OCI-LY3 (cell line): ENCODE results near the gene SLC16A8.

Experiments used
- H2AFZ ChIP-seq: fragments of 200-600, 300-600 bp; shearing (Covaris generic); 2 replicates; pipeline ENCODE4 v1.6.0; 2014; ENCODE audit warnings: antibody characterized with exemption, low read depth, low read length
- H3K27ac ChIP-seq: fragments of 200-600, 300-600 bp; sonication (generic); 2 replicates; pipeline ENCODE4 v1.5.1; 2014; ENCODE audit warnings: mild to moderate bottlenecking, low read length, moderate library complexity, mixed read lengths
- H3K27me3 ChIP-seq: fragments of 200-600, 300-600 bp; sonication (generic); 2 replicates; pipeline ENCODE4 v1.6.1; 2014; ENCODE audit warnings: low read depth, low read length, mixed read lengths
- H3K36me3 ChIP-seq: fragments of 200-600, 300-600 bp; sonication (generic); replicated peaks from 2 replicates; pipeline ENCODE3; 2014; ENCODE audit warnings: low read depth, low read length, mixed read lengths
- H3K4me1 ChIP-seq: fragments of 300-600, 200-600 bp; sonication (generic); 2 replicates; pipeline ENCODE4 v1.6.1; 2014; ENCODE audit warnings: low read length, mixed read lengths
- H3K4me2 ChIP-seq: fragments of 200-600, 300-600 bp; sonication (generic); 2 replicates; pipeline ENCODE4 v1.6.1; 2014; ENCODE audit warnings: low read length, mixed read lengths
- H3K4me3 ChIP-seq: fragments of 300-600, 200-600 bp; sonication (generic); 2 replicates; pipeline ENCODE4 v1.5.1; 2014; ENCODE audit warnings: antibody characterized with exemption, mild to moderate bottlenecking, low read length, moderate library complexity
- H3K79me2 ChIP-seq: fragments of 300-600, 200-600 bp; shearing (Covaris generic); 2 replicates; pipeline ENCODE4 v1.6.1; 2014; ENCODE audit warnings: mild to moderate bottlenecking, low read length, mixed read lengths
- H3K9ac ChIP-seq: fragments of 300-600, 200-600 bp; shearing (Covaris generic); 2 replicates; pipeline ENCODE4 v1.6.0; 2014; ENCODE audit warnings: mild to moderate bottlenecking, low read length, moderate library complexity
- H3K9me3 ChIP-seq: fragments of 200-600, 300-600 bp; shearing (Covaris generic); 2 replicates; pipeline ENCODE4 v1.6.1; 2014; ENCODE audit warnings: low read length, mixed read lengths; ENCODE audit not compliant: insufficient read depth
- H4K20me1 ChIP-seq: fragments of 200-600, 300-600 bp; sonication (generic); 2 replicates; pipeline ENCODE4 v1.6.1; 2016; ENCODE audit warnings: low read length, mixed read lengths; ENCODE audit not compliant: insufficient read depth
- EZH2phosphoT487 ChIP-seq: fragments of 200-600 bp; shearing (Covaris generic); IDR thresholded peaks from 2 replicates; pipeline ENCODE4 v1.6.1; 2018; ENCODE audit warnings: antibody characterized with exemption, mixed run types, low read depth
- TF ChIP-seq, protein P1 (sequence below): fragments of 200-600, 300-600 bp; sonication (generic); IDR thresholded peaks from 2 replicates; pipeline ENCODE4 v1.5.1; 2014; ENCODE audit warnings: antibody characterized with exemption, low read length, low read depth

Gene SLC16A8

DNA sequence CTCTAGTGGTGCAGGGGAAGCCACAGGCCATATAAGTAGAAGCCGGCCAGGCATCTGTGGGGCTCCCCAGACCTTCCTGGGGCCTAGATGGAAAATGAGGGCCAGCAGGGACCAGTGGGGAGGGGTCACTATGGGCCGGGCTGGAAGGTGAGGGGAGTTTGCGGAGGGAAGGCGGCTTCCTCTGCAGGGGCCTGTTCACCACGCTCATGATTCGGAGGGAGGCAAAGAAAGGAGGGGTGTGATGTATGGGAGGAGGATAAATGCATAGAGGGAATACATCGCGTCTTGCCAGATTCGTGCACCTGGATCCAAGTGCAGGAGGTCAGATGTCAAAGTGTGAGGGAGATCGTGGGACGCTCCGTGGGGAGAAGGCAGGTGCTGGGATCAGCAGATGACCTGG, 6.9 kb downstream of the SLC16A8 start:
- no peak for TF ChIP-seq EZH2phosphoT487
- TF ChIP-seq, protein P1, sequence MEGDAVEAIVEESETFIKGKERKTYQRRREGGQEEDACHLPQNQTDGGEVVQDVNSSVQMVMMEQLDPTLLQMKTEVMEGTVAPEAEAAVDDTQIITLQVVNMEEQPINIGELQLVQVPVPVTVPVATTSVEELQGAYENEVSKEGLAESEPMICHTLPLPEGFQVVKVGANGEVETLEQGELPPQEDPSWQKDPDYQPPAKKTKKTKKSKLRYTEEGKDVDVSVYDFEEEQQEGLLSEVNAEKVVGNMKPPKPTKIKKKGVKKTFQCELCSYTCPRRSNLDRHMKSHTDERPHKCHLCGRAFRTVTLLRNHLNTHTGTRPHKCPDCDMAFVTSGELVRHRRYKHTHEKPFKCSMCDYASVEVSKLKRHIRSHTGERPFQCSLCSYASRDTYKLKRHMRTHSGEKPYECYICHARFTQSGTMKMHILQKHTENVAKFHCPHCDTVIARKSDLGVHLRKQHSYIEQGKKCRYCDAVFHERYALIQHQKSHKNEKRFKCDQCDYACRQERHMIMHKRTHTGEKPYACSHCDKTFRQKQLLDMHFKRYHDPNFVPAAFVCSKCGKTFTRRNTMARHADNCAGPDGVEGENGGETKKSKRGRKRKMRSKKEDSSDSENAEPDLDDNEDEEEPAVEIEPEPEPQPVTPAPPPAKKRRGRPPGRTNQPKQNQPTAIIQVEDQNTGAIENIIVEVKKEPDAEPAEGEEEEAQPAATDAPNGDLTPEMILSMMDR, result no peak
- Histone ChIP-seq H3K36me3 (no peaks in the 10 kb centered on the region), H3K27ac (no peak overlapping the region), H3K4me1 (no peaks in the 10 kb centered on the region), H3K9ac (no peak overlapping the region), H2AFZ (no peak overlapping the region), H3K9me3 (no peaks in the 10 kb centered on the region), H4K20me1 (no peaks in the 10 kb centered on the region), H3K4me3 (no peak overlapping the region), H3K4me2 (no peak overlapping the region), H3K79me2 (no peaks in the 10 kb centered on the region), H3K27me3 (no peaks in the 10 kb centered on the region)

DNA sequence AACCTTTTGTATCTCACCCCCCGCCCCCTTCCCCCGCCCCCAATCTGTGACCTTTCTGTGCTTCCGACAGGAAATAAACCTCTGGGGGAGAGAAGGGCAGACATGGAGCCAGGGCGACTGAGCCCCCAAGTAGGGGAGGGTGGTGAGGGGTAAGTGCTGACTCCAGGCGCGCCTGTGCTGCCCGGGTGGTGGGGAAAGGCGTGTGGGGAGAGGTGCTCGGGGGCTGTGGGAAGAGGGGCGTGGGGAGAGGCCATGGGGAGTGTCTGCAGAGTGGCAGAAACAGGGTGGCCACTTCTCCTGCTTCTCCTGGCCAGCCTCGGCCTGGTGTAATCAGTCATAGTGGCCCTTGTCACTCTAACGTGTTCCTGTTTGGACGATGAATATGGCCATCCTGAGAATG, 8.0 kb downstream of the SLC16A8 start:
- Histone ChIP-seq H3K4me3 (no peak overlapping the region), H2AFZ (no peak overlapping the region), H3K4me2 (no peak overlapping the region), H4K20me1 (no peaks in the 10 kb centered on the region), H3K79me2 (no peaks in the 10 kb centered on the region), H3K27ac (no peak overlapping the region), H3K27me3 (no peaks in the 10 kb centered on the region), H3K36me3 (no peaks in the 10 kb centered on the region), H3K9ac (no peak overlapping the region), H3K4me1 (no peaks in the 10 kb centered on the region), H3K9me3 (no peaks in the 10 kb centered on the region)
- TF ChIP-seq, protein P1, result no peak
- TF ChIP-seq EZH2phosphoT487, result no peak

DNA sequence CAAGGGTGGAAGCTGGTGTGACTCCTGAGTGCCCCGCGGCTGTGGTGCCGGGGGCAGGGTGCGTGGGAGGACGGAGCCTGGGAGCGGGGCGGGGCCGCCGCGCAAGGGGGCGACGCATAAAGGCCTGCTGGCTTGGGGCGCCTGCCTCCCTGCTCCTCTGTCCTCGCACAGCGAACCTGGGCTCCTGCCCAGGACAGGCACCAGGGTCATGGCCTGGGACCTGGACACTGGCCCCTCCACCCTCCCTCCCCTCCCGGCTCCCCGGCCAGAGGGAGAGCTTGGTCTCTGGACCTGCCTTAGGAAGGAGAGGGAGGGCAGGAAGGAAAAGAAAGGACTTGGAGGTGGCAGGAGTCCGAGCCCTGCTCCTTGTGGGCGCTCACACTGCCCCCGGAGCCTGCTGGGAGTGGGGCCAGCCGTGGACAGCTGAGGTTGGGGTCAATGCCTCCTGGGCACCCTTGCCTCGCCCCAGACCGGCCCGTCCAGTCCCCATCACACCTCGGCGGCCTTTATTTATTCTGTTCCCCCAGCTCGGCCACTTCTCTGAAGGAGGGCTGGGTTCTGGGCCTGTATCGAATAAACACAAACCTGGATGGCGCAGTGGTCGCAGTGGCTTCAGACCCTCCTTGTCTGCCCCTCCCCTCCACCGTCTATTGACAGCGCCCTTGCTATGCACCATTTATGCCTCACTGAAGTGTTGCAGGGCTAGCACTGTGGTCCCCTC, 8.7 kb downstream of the SLC16A8 start:
- Histone ChIP-seq H3K4me2 (no peak overlapping the region), H3K4me1 (no peaks in the 10 kb centered on the region)
- TF ChIP-seq EZH2phosphoT487, result no peak

DNA sequence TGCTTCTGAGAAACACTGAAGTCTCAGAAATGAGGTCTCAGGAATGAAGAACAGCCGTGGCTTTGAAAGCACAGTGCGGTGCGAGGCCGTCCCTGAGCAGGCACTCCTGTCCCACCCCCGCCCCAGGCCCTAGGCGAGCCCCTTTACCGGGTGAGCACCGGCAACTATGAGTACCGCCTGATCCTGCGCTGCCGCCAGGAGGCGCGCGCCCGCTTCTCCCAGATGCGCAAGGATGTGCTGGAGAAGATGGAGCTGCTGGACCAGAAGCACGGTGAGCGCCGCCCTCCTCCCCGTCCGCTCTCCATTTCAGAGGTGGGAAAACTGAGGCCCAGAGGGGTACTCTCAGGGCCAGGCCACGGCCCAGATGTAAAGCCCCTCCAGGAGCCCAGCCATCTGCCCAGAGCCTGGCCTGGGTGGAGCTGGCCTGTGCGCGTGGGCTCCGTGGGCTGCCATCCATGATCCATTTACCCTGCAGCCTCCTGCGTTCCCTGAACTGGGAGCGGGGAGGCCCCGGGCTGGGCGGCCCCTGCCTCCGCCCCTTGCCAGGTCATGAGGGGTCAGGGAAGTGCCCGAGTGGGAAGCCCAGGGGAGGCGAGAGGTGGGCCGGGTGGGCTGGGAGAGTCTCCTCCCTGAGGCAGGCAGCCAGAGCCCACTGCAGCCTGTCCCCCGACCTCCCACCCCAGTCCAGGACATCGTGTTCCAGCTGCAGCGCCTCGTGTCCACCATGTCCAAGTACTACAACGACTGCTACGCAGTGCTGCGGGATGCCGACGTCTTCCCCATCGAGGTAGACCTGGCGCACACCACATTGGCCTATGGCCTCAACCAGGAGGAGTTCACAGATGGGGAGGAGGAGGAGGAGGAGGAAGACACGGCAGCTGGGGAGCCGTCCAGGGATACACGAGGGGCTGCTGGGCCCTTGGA, 9.5 kb downstream of the SLC16A8 start:
- Histone ChIP-seq H3K27ac (no peak overlapping the region), H3K4me2 (no peak overlapping the region), H3K9me3 (no peaks in the 10 kb centered on the region), H4K20me1 (no peaks in the 10 kb centered on the region), H3K79me2 (no peaks in the 10 kb centered on the region), H3K4me3 (no peak overlapping the region), H3K9ac (no peak overlapping the region), H3K27me3 (no peaks in the 10 kb centered on the region), H3K36me3 (no peaks in the 10 kb centered on the region), H3K4me1 (no peaks in the 10 kb centered on the region), H2AFZ (no peak overlapping the region)
- TF ChIP-seq, protein P1, result no peak
- no peak for TF ChIP-seq EZH2phosphoT487

More for the DNA sequence above, 8.7 kb downstream of the SLC16A8 start:
- Histone ChIP-seq H3K36me3 (no peaks in the 10 kb centered on the region), H4K20me1 (no peaks in the 10 kb centered on the region), H3K79me2 (no peaks in the 10 kb centered on the region), H3K9ac (no peak overlapping the region), H3K4me3 (no peak overlapping the region), H3K27ac (no peak overlapping the region), H2AFZ (no peak overlapping the region), H3K9me3 (no peaks in the 10 kb centered on the region), H3K27me3 (no peaks in the 10 kb centered on the region)
